Left hindlimb (tissue), 1 donor: Measurements from ENCODE around the gene TLK1.

Experiments used
- DNase-seq: peaks from one replicate; pipeline ENCODE4 v3.0.0-alpha.2; 2018

Gene TLK1

DNA sequence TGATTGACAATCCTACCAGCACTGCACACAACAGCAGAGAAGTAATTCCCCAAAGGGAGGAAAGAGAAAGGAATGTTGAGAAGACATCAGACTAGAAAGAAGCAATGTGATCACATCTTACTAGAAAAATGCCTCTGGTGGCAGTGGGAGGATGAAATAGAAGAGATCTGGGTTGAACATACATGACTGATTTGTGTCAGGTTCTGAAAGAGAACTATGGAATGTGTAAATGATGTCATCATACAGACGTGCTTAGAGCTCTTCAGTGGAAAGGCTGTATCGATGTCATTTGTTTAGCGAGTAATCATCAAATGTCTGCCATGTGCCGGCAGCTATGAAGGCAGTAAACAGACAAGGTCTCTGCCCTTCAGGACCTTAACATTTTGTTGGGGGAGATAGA lies 206.8 kb downstream of the TLK1 start:
- DNase-seq, result no peak

DNA sequence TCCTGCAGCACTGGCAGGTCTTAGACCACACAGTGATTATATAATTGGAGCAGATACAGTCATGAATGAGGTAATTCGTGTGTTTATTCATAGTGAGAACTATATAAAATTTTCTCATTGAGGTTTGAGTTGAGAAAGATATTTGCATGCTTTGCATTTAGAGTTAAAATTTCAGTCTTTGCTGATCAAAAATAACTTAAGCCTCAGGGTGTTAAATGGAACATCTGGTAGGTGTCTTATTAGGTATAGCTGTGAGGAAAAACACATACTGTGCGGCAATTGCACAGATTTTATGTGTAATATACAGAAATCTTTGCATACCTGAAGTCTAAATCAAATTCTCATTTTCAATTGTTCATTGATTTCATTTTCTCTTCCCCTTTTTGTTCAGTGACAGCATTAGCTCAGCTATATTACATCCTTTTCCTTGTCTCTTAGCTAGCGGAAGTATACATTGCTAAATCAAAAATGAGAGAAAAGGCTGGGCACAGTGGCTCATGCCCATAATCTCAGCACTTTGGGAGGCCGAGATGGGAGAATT lies 210.4 kb downstream of the TLK1 start:
- DNase-seq, result no peak

DNA sequence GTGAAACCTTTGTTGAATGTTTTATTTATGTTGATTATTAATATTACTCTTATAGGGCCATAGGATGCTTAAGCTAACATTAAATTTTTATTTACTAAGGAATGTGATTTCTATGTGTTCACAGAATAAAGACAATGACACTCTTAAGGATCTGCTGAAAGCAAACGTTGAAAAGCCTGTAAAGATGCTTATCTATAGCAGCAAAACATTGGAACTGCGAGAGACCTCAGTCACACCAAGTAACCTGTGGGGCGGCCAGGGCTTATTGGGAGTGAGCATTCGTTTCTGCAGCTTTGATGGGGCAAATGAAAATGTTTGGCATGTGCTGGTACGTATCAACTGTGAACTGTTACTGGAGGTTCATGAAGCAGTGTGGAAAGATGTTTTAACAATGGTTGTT lies 211.3 kb downstream of the TLK1 start:
- no peak for DNase-seq

DNA sequence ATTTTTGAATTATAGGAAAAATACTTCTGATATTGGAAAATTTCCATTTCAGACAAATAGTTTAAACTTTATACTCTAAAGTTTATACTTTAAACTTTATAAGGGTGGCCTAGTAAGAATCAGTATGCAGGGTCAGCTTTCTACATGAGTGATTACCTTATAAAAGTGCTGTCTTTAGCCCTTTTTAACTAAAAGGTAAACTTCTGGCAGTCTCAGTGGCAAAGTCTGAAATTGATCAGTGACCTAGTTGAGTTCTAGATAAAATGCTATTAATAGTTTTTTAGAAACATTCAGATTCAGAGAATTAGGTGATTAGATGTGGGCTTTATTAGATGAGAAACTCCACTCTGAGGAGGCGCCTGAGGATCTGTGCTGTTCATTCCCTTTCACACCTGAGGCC lies 216.1 kb downstream of the TLK1 start:
- DNase-seq, result no peak

DNA sequence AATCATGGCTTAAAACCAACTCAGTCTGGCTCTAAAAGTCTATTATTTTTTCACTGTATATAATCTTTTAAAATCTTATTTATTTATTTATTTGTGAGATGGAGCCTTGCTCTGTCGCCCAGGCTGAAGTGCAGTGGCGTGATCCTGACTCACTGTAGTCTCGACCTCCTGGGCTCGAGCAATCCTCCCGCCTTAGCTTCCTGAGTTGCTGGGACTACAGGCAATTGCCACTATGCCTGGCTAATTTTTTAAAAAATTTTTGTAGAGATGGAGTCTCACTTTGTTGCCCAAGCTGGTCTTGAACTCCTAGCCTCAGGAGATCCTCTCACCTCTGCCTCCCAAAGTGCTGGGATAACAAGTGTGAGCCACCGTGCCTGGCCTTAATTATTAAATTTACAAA lies 217.1 kb downstream of the TLK1 start:
- no peak for DNase-seq

DNA sequence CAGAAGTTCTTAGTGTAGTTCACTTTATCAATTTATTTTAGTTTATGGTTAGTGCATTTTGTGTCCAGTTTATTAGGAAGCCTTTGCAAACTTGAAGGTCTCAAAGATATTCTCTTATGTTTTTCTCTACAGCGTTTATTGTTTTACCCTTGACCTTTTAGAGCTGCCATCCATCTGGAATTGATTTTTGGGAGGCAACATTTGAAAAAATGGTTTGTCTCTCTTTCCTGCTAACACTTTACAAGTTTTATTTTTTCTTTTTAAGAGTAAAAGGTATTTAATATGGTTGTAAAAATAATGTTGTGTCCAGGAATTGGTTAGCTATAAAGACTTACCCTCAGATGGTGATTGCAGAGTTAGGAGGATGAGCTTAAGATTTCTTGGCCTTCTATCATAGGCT lies 217.7 kb downstream of the TLK1 start:
- DNase-seq, result no peak

DNA sequence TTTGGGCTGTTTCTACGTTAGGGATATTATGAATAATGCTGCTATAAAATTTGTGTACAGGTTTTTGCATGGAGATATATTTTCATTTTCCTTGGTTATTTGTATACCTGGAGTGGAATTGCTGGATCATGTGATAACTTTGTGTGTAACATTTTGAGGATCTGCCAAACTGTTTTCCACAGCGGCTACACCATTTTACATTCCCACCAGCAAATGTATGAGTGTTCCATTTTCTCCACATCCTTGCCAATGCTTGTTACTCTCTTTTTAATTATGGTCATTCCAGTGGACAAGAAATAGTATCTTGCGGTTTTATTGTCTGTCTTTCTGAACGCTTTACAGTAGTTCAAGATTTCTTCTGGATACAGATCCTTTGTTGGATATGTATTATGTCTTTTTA lies 218.1 kb downstream of the TLK1 start:
- DNase-seq, result no peak
